RWPE2 (cell line): ENCODE measurements around the gene FAXC.

Source experiments
- ATAC-seq: fragments of 200-7000 bp; cut with Tn5 transposase; 3 replicates; pipeline ENCODE4 v1.9.1; 2021; ENCODE audit warnings: low read depth
- DNase-seq: peaks from one replicate; pipeline ENCODE4 v3.0.0-alpha.2; 2020; ENCODE audit warnings: low spot score
- H3K27ac ChIP-seq: fragments of 450-650 bp; 2 replicates; pipeline ENCODE4 v1.5.1; 2017; ENCODE audit warnings: mild to moderate bottlenecking; ENCODE audit not compliant: poor library complexity, severe bottlenecking
- H3K27me3 ChIP-seq: fragments of 250-450 bp; sonication (Bioruptor Pico); 2 replicates; pipeline ENCODE4 v1.5.1; 2021; ENCODE audit warnings: mild to moderate bottlenecking, moderate library complexity; ENCODE audit not compliant: insufficient read depth, poor library complexity, severe bottlenecking
- H3K36me3 ChIP-seq: fragments of 250-450 bp; sonication (Bioruptor Pico); 2 replicates; pipeline ENCODE4 v1.5.1; 2020; ENCODE audit warnings: low read depth, mild to moderate bottlenecking, moderate library complexity
- H3K4me1 ChIP-seq: fragments of 250-450 bp; sonication (Bioruptor Pico); 2 replicates; pipeline ENCODE4 v1.5.1; 2021; ENCODE audit warnings: mild to moderate bottlenecking, moderate library complexity; ENCODE audit not compliant: insufficient read depth, poor library complexity, severe bottlenecking
- H3K4me3 ChIP-seq: fragments of 250-450 bp; sonication (Bioruptor Pico); 2 replicates; pipeline ENCODE4 v1.5.1; 2021; ENCODE audit warnings: mild to moderate bottlenecking, moderate library complexity; ENCODE audit not compliant: severe bottlenecking
- H3K9me3 ChIP-seq: fragments of 250-450 bp; sonication (Bioruptor Pico); 2 replicates; pipeline ENCODE4 v1.5.1; 2021; ENCODE audit warnings: mild to moderate bottlenecking, moderate library complexity; ENCODE audit not compliant: severe bottlenecking
- CTCF ChIP-seq: fragments of 450-650 bp; IDR thresholded peaks from one replicate; pipeline ENCODE4 v1.5.1; 2017; ENCODE audit warnings: mild to moderate bottlenecking, moderate library complexity; ENCODE audit not compliant: poor library complexity, severe bottlenecking

FAXC gene

DNA sequence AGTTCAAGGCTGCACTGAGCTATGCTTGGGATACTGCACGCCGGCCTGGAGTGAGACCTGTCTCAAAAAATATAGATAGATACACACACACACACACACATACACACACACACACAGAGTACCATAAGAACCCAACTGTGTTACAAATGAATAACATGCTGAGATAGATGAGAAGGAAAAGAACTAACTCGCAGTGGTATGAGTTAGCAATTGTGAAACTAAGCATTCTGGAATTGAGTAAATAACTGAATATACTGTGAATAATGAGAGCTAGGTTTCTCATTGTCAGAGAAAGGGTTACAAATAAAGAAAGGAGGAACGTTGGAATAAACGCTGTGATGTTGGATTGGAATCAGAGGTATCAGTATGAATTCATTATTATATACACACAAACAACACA is 14.6 kb upstream of the FAXC start:
- no peaks in the 10 kb centered on the region for H3K27me3 ChIP-seq
- no peak for TF ChIP-seq CTCF
- no peak for DNase-seq
- no peak overlapping the region for H3K4me3 ChIP-seq
- no peaks in the 10 kb centered on the region for H3K9me3 ChIP-seq
- ATAC-seq: no peak
- H3K36me3 ChIP-seq: no peaks in the 10 kb centered on the region
- no peak overlapping the region for H3K27ac ChIP-seq
- H3K4me1 ChIP-seq: no peaks in the 10 kb centered on the region

GRCh38 chr6:99362678-99363268 is 13.3 kb upstream of the FAXC start:
- no peak for ATAC-seq
- Histone ChIP-seq H3K9me3 (no peaks in the 10 kb centered on the region), H3K27me3 (no peaks in the 10 kb centered on the region), H3K36me3 (no peaks in the 10 kb centered on the region), H3K27ac (no peak overlapping the region), H3K4me1 (no peaks in the 10 kb centered on the region), H3K4me3 (no peak overlapping the region)
- DNase-seq: no peak
- TF ChIP-seq CTCF: no peak

- no peak overlapping the region for H3K4me3 ChIP-seq
- no peaks in the 10 kb centered on the region for H3K27me3 ChIP-seq
- no peaks in the 10 kb centered on the region for H3K9me3 ChIP-seq
- ATAC-seq (no peak), DNase-seq (no peak)
- H3K27ac ChIP-seq: no peak overlapping the region
- H3K36me3 ChIP-seq: no peaks in the 10 kb centered on the region
- no peak for TF ChIP-seq CTCF
- no peaks in the 10 kb centered on the region for H3K4me1 ChIP-seq
Measured at GRCh38 chr6:99359800-99360199, 10.3 kb upstream of the FAXC start.

DNA sequence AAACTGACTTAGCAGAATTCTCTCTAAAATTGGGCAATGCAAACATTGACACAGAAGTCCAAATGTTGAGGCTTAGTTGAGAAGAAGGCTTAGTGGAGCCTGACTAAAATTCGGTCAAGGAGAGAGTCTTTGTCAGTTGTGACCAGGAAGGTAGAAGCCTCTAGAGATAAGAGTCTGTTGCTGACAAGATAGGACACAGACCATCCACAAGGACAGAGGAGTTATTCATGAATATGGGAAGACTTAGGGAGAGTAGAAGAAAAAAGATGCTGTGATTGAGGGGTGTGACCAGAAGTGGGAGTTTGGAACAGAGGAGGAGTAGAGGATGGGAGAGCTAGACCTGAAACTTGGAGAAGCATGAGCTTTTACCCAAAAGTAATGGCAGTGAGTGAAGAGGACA is 7.2 kb upstream of the FAXC start:
- Histone ChIP-seq H3K4me1 (no peaks in the 10 kb centered on the region), H3K27me3 (no peaks in the 10 kb centered on the region), H3K27ac (no peak overlapping the region), H3K36me3 (no peaks in the 10 kb centered on the region), H3K9me3 (no peaks in the 10 kb centered on the region), H3K4me3 (no peak overlapping the region)
- no peak for TF ChIP-seq CTCF
- DNase-seq (no peak), ATAC-seq (no peak)

- ATAC-seq (no peak), DNase-seq (no peak)
- no peak overlapping the region for H3K27ac ChIP-seq
- H3K27me3 ChIP-seq: no peaks in the 10 kb centered on the region
- no peaks in the 10 kb centered on the region for H3K36me3 ChIP-seq
- H3K9me3 ChIP-seq: no peaks in the 10 kb centered on the region
- peaks cover 10% of the 10 kb centered on the region for H3K4me1 ChIP-seq
- TF ChIP-seq CTCF: no peak
- no peak overlapping the region for H3K4me3 ChIP-seq
Measured at GRCh38 chr6:99354983-99355382, 5.5 kb upstream of the FAXC start.
